Suprapubic skin (tissue), 4 donors: Measurements from ENCODE around the gene ZNF823. TPM values are rescaled to one million over a fixed set of nuclear protein-coding genes. Genes with fewer than 3 reads are reported as not detected.

Source experiments
- DNase-seq, 2 donors: peaks; one replicate each; pipeline ENCODE4 v3.0.0-alpha.2; 2019; ENCODE audit warnings: low spot score in 2 of 2
- H3K27ac ChIP-seq: fragments of 200-600 bp; sonication (generic); one replicate; pipeline ENCODE4 v1.5.1; 2019
- H3K27me3 ChIP-seq: fragments of 200-600 bp; sonication (generic); one replicate; pipeline ENCODE4 v1.5.1; 2019
- H3K36me3 ChIP-seq: fragments of 200-600 bp; sonication (generic); one replicate; pipeline ENCODE4 v1.5.1; 2019
- H3K4me1 ChIP-seq: fragments of 200-600 bp; sonication (generic); one replicate; pipeline ENCODE4 v1.5.1; 2019
- H3K4me3 ChIP-seq: fragments of 200-600 bp; sonication (generic); one replicate; pipeline ENCODE4 v1.5.1; 2019; ENCODE audit warnings: mild to moderate bottlenecking
- H3K9me3 ChIP-seq: fragments of 200-600 bp; sonication (generic); one replicate; pipeline ENCODE4 v1.5.1; 2019
- CTCF ChIP-seq, 2 donors: fragments of 200-600 bp in 1 of 2; fragments of 450-650 bp in 1 of 2; sonication (generic) in 1 of 2; IDR thresholded peaks; one replicate each; pipeline ENCODE4 v1.5.1; 2016 to 2019; ENCODE audit warnings: antibody characterized with exemption in 2 of 2, mild to moderate bottlenecking in 1 of 2, moderate library complexity in 1 of 2
- EP300 ChIP-seq: sonication (generic); formaldehyde crosslinking; IDR thresholded peaks from one replicate; pipeline ENCODE4 v1.6.1; 2017; ENCODE audit warnings: antibody characterized with exemption
- POLR2A ChIP-seq, 2 donors: fragments of 450-650 bp; IDR thresholded peaks; one replicate each; pipeline ENCODE4 v1.6.1; 2017; ENCODE audit warnings: antibody characterized with exemption in 2 of 2, mild to moderate bottlenecking in 2 of 2, moderate library complexity in 2 of 2
- POLR2AphosphoS5 ChIP-seq, 3 donors: sonication (generic); formaldehyde crosslinking; IDR thresholded peaks; one replicate each; pipeline ENCODE4 v1.6.1; 2017; ENCODE audit warnings: antibody characterized with exemption in 3 of 3
- WGBS: methylation state at CpG from one replicate; pipeline ENCODE4 v1.1.5; 2018; 5-methylcytosine and 5-hydroxymethylcytosine counted together
- total RNA-seq, 4 donors: library from RNA; depleted of rRNA; stranded (reverse); fragments of >200 nt; gene quantifications; one replicate each; pipeline ENCODE4 v1.1.0, GENCODE V29; 2016

Gene ZNF823
- total RNA-seq, 4 donors from 2014 or later, result 6.8 to 12.3 (median 10.1) TPM

DNA sequence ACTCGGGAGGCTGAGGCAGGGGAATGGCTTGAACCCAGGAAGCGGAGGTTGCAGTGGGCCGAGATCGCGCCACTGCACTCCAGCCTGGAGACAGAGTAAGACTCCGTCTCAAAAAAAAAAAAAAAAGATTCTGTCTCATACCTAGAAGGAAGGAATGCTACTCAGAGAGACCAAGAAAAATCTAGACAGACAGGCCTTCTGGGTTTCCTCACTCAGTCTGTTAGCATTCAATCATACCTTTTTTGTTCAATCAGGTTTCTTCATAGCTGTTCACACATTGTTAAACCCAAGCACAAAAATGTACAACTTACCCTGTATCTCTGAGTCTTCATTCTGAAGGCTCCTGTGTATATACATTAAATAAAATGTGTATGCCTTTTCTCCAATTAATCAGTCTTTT, 40.5 kb downstream of the ZNF823 start:
- WGBS, result 89% methylated on average over 6 of the region's 6 CpGs
- no peaks in the 10 kb centered on the region for H3K27me3 ChIP-seq
- H3K36me3 ChIP-seq, result no peaks in the 10 kb centered on the region
- peaks cover 13% of the 10 kb centered on the region for H3K4me1 ChIP-seq
- no peak overlapping the region for H3K4me3 ChIP-seq
- no peak for DNase-seq
- no peaks in the 10 kb centered on the region for H3K9me3 ChIP-seq
- no peak overlapping the region for H3K27ac ChIP-seq
- no peak for TF ChIP-seq EP300
- no peak for TF ChIP-seq POLR2AphosphoS5 (IDR thresholded peaks at IDR 0.05)
- TF ChIP-seq POLR2A (IDR thresholded peaks at IDR 0.05), result no peak
- TF ChIP-seq CTCF (IDR thresholded peaks at IDR 0.05), result no peak

DNA sequence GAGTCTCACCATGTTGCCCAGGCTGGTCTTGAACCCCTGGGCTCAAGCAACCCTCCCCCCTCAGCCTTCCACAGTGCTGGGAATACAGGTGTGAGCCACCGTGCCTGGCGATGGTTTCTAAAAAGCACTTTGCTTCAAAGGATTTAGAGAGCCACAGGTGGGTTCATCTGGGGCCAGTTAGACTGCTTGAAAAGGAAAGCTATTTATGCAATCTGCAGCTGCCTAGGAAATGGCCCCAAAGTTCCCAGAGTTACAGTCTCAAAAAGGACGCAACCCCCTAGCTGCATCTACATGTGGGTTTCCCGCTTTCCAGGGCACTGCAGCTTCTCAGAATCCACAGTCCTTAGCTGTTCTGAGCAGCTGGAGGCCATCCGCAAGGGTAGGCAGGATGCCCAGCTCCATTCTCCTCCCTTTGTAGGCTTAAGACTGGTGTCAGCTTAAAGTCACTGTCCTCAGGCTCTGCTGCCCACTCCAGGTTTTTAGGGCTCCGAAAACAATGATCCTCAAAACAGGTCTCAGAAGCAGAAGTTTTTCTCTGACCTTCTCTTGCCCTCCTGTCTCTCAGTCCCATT, 41.4 kb downstream of the ZNF823 start:
- TF ChIP-seq CTCF (IDR thresholded peaks at IDR 0.05) (no peak), POLR2A (IDR thresholded peaks at IDR 0.05) (no peak), EP300 (no peak), POLR2AphosphoS5 (IDR thresholded peaks at IDR 0.05) (no peak)
- no peaks in the 10 kb centered on the region for H3K9me3 ChIP-seq
- 57% methylated on average over 5 of the region's 6 CpGs for WGBS
- H3K4me1 ChIP-seq, result peaks cover 13% of the 10 kb centered on the region
- no peak overlapping the region for H3K4me3 ChIP-seq
- no peaks in the 10 kb centered on the region for H3K27me3 ChIP-seq
- no peak overlapping the region for H3K27ac ChIP-seq
- no peaks in the 10 kb centered on the region for H3K36me3 ChIP-seq
- DNase-seq, result no peak

GRCh38 chr19:11694533-11695439, 44.0 kb downstream of the ZNF823 start:
- DNase-seq, result peak; percentile 97 to 98
- H3K9me3 ChIP-seq, result no peaks in the 10 kb centered on the region
- no peaks in the 10 kb centered on the region for H3K36me3 ChIP-seq
- 7% methylated on average over 34 of the region's 61 CpGs for WGBS
- TF ChIP-seq CTCF (IDR thresholded peaks at IDR 0.05) (no peak), POLR2A (IDR thresholded peaks at IDR 0.05) (no peak), EP300 (no peak), POLR2AphosphoS5 (IDR thresholded peaks at IDR 0.05) (no peak)
- peak overlapping the region; percentile 68 for H3K4me3 ChIP-seq
- peak overlapping the region; percentile 64 for H3K27ac ChIP-seq
- peaks cover 13% of the 10 kb centered on the region for H3K4me1 ChIP-seq
- H3K27me3 ChIP-seq, result no peaks in the 10 kb centered on the region

DNA sequence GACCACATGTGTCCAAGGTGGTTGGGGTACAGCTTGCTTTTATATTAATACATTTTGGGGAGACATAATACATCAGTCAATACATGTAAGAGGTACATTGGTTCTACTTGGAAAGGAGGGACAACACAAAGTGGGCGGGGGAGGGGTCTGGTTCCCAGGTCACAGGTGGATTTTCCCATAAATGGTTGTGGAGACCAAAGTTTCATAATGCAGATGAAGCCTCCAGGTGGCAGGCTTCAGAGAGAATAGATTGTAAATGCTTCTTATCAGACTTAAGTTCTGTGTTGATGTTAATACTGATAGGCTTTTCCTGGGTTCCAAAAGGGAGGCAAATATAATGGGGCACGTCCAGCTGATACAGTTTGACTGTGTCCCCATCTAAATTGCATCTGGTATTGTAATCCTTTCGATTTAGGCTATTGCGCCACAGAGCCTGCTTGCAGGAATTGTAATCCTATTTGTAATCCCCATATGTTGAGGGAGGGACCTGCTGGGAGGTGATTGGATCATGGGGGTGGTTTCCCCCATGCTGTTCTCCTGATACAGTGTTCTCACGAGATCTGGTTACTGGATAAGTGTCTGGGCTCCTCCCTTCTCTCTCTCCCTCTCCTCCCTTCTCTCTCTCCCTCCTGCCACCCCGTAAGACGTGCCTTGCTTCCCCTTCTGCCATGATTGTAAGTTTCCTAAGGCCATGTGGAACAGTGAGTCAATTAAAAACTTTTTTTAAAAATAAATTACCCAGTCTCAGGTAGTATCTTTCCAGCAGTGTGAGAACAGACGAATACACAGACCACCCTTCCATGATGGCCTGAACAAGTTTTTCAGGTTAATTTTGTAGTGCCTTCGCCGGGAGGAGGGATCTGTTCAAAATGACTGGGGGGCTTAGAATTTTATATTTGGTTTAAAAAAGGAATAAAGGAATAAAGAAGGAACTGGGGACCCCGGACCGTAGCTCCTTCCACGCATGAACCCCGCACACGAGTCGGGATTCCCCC, 44.9 kb downstream of the ZNF823 start:
- H3K9me3 ChIP-seq, result no peaks in the 10 kb centered on the region
- peak overlapping the region; percentile 64 for H3K27ac ChIP-seq
- no peaks in the 10 kb centered on the region for H3K27me3 ChIP-seq
- no peak for TF ChIP-seq POLR2AphosphoS5 (IDR thresholded peaks at IDR 0.05)
- TF ChIP-seq POLR2A (IDR thresholded peaks at IDR 0.05), result no peak
- no peak for TF ChIP-seq EP300
- TF ChIP-seq CTCF (IDR thresholded peaks at IDR 0.05), result no peak
- peak overlapping the region; percentile 68 for H3K4me3 ChIP-seq
- H3K36me3 ChIP-seq, result no peaks in the 10 kb centered on the region
- DNase-seq, result no peak
- H3K4me1 ChIP-seq, result peaks cover 13% of the 10 kb centered on the region
- WGBS, result 18% methylated on average over 16 of the region's 16 CpGs
